Iris pigment epithelial cell (primary cell): Measurements from ENCODE around the gene LEPR.
"Not testable (repeated sequence)": the region's sequence is repeated elsewhere in the genome, so short reads cannot be mapped to it uniquely, and the experiment has no call there.

Experiments used
- DNase-seq: peaks from one replicate; pipeline ENCODE4 v3.0.0-alpha.2; 2011; ENCODE audit warnings: low read depth

Gene LEPR, protein sequence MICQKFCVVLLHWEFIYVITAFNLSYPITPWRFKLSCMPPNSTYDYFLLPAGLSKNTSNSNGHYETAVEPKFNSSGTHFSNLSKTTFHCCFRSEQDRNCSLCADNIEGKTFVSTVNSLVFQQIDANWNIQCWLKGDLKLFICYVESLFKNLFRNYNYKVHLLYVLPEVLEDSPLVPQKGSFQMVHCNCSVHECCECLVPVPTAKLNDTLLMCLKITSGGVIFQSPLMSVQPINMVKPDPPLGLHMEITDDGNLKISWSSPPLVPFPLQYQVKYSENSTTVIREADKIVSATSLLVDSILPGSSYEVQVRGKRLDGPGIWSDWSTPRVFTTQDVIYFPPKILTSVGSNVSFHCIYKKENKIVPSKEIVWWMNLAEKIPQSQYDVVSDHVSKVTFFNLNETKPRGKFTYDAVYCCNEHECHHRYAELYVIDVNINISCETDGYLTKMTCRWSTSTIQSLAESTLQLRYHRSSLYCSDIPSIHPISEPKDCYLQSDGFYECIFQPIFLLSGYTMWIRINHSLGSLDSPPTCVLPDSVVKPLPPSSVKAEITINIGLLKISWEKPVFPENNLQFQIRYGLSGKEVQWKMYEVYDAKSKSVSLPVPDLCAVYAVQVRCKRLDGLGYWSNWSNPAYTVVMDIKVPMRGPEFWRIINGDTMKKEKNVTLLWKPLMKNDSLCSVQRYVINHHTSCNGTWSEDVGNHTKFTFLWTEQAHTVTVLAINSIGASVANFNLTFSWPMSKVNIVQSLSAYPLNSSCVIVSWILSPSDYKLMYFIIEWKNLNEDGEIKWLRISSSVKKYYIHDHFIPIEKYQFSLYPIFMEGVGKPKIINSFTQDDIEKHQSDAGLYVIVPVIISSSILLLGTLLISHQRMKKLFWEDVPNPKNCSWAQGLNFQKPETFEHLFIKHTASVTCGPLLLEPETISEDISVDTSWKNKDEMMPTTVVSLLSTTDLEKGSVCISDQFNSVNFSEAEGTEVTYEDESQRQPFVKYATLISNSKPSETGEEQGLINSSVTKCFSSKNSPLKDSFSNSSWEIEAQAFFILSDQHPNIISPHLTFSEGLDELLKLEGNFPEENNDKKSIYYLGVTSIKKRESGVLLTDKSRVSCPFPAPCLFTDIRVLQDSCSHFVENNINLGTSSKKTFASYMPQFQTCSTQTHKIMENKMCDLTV

DNA sequence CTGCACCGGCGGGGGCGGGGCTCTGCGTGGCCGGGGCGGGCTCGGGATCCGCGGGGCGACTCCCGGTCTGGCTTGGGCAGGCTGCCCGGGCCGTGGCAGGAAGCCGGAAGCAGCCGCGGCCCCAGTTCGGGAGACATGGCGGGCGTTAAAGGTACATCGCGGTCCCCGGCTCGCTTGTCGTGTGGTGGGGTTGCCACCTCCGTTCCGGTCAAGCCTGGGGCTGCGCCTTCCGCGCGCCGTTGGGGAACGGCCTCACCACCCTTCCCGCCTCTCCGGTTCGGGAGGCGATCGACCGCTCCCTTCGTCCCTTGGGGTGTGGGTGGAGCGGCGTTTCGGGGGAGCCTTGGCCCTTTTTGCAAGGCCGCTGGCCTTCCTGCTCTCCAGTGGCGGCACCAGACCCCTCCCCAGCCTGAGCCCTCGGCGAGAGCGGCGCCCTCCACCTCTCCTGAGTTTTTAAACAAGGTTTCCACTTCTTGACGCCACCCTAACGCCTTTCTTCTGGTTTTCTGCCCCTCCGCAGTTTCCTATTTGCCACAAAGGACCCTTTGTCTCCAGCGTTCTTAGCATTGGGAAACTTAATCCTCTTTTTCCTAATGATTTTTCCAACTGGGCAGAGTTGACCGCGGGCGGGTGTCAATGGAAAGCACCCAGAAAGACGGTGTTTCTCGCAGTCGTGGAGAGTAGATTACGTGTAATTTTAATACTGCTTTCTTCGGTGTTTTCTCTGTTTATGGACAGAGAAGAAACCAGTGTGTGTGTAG is at the start of gene LEPR, which contains the start of gene LEPROT:
TSS of gene LEPR (plus strand) at position 79 of the 761 bp plus-strand sequence. CDS start 144,898 bp downstream, outside the sequence.
TSS of gene LEPROT (plus strand) at position 79 of the 761 bp plus-strand sequence. CDS start at position 136, 57 bp downstream.
- DNase-seq: peak; percentile 40

DNA sequence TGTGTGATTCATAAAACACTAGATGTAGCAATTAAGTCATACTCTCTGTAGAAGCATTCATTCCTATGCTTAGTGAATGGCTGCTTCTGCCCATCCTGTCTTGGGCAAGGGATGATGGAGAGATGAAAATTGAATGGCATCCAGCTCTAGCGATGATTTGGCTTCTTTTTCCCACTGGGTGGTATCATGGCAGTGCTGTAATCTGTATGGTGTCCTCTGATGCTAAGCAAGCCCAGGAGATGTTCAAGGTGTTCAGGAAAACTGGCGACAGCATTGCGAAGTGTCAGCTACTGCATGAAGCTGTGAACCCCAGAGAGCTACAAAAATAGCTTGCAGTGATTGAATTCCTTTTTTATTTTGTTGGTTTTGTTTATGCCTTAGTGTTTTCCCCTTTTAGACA is 48.9 kb upstream of the LEPR start:
- no peak for DNase-seq

DNA sequence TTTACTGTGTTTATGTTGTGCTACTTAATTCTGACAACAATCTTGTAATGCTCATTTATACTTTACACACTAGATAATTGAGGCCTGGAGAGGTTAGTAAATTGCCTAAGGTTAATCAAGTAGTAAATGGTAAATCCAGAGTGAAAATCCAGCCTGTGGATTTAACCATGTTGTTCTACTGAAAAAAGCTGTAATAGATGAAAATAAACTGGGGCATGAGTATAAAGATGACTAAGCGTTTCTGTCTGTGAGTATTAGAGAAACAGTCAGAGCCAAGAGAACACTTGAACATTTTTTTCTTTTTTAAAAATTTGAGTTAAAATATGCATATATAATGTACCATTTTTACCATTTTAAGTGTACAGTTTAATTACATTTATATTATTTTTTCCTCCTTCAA is 47.9 kb upstream of the LEPR start:
- peak; percentile 9 for DNase-seq

DNA sequence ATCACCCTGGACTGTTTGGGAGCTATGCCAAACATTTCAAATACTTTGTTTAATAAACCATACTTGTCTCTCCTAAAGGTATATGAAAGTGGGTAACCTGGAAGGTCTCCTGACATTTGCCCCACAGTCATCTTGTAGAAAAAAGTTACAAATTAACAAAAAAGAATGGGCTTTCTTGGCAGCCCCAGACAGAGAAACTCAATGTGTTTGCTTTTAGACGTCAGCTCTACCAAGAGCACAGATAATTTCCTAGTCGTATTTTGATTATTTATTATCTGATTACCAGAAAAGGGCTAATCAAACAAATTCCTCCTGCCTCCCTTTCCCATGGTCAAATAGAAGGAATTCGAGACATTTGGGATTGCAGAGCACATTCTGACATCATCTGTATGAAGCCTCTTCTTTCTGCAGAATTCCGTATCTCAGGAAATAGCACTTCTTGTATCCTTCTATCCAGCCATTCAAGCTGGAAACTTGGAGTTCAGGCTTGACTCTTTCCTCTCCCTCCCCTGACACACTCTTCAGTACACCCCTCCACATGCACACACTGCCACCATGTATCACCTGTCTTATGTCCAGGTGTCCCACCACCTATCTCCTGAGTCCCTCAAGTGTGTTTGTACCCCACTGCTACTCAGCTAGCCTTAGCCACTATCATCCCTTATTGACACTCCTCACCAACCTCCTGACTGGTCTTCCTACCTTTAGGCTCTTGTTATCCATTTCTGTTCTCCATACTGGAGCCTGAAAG is 42.8 kb upstream of the LEPR start:
- DNase-seq: no peak

DNA sequence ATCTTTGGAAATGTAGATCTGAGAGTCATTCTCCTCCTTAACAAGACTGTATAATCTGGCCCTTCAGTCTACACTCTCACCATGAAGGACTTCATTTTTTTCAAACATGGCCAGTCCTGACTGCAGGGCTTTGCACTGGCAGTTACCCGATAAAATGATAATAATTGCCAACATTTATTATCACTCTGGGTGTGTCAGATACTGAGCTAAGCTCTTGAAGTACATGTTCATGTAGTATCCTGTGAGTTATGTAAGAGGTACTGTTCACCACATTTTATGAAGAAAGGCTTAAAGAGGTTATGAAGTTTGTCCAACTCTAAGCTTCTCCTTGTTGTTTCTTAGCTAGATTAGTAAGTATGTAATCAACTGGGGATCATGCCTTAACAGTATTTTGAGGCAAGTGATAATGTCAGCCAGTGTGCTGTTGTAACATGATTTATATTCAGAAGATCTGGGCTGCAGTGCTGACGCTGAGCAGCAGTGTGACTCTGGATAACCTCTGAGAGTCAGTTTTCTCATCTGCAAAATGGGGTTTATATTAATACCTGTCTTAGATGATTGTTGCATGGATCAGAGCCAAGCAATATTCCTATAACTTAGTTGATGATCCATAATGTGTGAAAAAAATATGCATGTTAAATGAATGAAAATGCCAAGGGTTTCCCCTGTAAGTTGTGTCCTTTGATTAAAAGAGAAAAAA is 42.1 kb upstream of the LEPR start:
- no peak for DNase-seq

DNA sequence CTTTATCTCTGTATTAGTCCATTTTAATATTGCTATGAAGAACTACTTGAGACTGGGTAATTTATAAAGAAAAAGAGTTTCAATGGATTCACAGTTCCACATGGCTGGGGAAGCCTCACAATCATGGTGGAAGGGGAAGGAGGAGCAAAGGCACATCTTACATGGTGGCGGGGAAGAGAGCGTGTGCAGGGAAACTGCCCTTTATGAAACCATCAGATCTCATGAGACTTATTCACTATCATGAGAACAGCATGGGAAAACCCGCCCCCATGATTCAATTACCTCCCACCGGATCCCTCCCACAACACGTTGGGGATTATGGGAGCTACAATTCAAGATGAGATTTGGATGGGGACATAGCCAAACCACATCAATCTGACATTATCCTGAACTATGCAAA is 36.0 kb upstream of the LEPR start:
- DNase-seq: not testable (repeated sequence)

DNA sequence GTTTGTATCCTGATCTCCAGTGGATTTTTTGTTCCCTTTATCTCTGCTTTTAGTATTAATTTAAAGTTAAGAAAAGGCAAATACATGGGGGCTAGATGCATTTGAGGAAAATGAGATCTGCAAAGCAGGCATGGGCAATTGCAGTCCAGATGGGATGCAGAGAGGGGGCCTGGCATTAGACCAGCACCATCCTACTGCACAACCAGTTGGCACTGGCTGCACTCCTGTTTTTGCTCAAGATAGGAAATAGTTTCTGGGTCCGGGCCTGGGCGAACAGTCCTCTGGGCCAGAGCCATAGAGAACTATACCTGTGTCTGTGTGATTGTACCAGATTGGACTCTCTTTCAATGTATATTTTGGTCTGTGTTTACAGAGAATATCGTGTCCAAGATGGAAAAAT is 34.0 kb upstream of the LEPR start:
- DNase-seq: no peak

DNA sequence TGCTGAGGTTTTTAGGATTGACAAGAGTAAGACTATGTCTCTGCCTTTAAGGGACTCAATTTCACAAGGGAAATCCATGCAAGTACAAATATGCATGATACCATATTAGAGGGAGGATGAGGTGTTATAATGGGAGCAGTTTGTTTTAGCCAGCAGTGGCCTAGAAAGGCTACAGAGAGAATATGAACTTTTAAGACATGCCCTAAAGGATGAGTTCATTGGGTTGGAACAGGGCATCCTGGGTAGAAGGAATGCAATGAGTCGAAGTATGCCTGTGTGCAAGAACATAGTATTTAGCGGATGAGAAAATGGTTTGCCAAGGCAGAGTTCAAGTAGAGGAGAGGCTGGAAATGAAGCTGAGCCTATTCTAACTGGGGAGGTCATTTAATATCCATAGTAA is 32.6 kb upstream of the LEPR start:
- no peak for DNase-seq

DNA sequence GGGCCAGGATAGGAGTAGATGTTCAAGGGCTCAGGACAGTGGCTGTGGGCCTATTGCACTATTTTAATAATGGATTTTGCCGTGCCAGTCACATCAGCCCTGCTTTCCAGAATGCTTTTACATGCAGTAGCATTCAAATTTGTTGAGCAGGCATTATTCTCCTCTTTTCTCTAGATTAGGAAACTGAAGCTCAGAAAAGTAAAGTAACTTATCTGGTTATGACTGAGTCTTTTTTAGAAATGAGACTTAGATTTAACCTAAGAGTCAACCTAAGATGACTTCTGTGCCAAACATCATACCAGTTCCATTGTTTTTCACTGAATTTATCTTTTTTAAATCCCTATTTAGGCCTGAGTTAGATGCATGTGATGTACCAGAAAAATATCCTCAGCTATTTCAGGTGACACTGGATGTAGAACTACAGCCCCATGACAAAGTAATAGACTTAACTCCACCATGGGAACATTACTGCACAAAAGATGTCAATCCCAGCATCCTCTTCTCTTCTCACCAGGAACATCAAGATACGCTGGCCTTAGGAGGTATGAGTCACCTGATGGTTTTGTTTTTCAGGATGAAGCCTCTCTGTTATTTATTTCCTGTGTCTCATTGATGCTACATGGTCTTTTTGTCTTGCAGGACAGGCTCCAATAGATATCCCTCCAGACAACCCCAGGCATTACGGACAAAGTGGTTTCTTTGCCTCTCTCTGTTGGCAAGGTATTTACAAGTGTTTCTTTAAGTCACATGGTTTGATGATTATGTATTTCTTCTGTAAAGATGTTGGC is 31.4 kb upstream of the LEPR start:
- peak; percentile 3 for DNase-seq

DNA sequence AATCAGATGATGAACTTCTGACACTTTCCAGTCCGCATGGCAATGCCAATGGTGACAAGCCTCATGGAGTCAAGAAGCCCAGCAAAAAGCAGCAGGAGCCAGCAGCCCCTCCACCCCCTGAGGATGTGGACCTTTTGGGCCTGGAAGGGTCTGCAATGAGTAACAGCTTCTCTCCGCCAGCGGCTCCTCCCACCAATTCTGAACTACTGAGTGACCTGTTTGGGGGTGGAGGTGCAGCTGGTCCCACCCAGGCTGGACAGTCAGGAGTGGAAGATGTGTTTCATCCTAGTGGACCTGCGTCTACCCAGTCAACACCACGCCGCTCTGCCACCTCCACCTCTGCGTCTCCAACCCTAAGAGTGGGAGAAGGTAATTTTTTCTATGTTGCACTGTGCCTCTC is 28.0 kb upstream of the LEPR start:
- no peak for DNase-seq

DNA sequence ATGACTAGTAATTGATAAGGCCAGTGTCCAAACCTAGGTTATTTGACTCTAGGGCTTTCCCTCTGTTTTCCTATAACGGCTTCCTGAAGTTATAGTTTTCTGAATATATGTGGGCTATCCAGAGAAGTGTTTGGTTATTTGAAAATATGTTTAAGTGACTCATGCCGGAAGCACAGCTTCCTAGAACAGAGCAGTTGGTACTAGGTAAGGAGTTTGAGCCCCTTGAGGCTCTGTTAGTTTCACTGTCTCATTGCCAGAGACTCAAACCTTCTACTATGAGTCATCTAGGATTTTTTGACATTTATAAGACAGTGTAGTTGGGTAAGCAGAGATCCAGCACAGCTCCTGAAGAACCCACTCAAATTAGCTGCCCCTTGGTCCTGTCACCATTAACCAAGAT is 27.1 kb upstream of the LEPR start:
- DNase-seq: peak; percentile 52

DNA sequence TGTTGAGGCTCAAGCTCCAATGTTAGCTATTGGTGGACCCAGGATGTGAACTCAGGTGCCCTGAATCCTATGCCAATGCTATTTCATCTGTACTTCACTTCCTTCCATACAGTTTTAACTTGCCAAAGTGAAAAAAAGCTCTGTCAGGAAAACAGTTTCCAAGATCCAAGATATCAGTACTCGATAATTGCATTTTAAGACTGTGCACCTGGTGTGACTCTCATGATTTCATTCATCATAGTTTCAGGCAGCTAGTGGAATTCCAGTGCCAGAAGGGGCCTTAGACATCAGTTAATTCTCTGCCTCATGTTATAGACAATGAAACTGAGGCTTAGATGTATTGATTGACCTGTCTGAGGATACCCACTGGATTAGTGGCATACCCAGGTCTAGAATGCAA is 26.5 kb upstream of the LEPR start:
- DNase-seq: no peak

DNA sequence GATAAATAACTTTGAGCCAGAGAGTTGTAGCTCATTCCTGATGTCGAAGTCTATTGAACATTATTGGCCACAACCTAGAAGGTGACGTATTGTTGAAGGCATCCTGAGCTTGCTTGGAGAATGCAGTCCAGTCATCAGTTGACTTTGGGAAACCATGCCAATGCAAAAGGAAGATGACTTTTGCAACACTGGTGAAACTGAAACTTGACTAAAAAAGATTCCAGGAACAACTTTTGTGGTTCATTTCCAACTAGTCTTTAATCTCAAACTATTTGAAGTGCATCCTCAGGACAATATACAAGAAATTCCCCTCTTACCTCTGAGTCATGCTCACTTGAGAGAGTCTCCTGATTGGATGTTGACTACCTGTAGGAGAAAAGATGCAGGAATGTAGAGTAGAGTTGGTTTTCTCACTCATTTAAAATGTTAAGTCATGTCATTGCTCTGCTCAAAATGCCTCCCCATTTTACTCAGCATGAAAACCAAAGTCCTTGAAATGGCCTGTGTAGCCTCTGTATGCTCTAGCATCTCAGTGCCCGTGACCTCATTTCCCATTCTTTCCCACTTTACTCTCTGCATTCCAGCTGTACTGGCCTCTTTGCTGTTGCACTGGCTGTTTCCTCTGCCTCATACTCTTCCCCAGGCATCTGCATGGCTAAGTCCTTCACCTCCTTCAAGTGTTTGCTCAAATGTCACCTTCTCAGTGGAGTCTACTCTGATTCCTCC is 24.4 kb upstream of the LEPR start:
- DNase-seq: peak; percentile 76

DNA sequence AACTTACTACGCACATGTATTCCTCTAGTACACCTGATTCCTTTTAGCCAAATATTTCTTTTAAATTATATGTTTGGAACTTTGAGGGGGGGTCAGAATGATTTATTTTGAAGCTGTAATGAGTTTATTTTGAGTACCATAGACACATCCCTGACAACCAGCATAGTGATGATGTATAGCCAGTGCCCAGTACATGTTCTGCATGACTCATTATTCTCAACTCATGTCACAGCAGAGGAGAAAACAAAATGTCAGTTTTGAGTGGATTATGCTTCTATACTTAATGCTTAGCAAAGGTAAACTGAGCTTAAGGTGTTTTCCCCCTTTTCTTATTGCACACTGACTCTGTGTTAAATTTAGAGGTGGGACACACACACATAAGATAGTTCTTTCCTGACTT is 22.4 kb upstream of the LEPR start:
- no peak for DNase-seq

DNA sequence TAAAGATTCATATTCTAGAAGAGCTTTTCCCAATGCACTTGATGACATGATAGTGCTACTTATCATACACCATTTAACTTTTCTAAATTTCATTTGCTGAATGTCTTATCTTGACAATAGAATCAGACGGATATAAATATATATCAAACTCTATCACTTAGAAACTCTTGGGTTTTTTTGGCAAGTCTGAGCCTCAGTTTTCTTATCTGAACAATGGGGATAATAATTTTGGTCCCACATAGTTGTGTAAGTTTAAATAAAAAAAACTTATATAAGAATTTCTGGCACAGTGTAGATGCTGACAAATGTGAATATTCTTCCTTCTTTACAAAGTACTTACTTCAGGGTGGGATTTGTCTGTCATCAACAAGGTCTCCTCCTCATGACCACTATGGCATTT is 21.5 kb upstream of the LEPR start:
- no peak for DNase-seq

DNA sequence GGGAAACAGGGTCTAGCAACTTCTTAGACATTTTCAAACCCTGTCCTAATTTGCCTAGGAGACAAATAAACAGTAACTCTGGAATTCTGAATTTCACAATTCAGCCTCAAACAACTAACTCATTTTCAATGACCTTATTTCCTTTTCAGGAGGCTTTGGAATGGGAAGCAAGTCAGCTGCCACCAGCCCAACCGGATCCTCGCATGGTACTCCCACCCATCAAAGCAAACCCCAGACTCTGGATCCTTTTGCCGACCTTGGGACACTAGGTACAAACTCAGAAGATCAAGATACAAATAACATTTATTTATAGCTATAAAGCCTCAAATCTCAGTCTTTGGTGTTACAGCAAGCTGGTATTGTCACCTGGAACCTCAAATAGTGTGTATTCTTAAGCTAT is 18.9 kb upstream of the LEPR start:
- DNase-seq: no peak

DNA sequence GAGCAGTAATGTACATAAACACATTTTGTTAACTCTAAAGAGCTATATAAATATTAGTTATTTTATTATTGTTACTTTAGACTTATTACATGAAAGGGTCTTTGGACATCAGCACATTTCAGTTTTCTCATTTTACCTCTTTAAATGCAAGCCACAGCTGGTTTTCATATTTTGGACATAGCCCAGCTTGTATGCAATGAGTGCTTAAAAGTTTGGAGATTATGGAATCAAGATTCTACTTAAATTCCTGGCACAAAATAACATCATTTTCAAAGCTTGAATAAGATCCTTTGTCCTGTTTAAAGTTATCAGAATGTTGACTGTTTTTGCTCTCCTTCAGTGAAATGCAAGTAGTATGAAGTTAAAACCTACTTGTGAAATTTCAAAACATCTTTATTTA is 15.5 kb upstream of the LEPR start:
- DNase-seq: no peak

DNA sequence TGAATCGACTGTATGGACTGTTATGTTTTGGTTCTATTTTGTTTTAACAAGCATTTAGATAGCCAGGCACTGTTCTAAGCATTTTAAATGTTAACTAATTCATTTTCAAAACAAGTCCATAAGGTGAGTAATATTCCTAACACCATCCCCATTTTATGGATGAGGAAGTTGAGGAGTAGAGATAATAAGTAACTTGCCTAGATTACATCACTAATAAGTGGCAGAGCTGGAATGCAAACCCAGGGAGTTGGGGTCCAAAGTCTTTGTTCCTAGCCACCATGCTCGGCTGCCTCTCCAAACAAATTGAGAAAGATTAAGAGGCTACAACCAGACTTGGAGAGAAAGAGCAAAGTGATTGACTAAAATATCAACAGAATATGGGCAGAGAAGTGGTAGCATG is 12.6 kb upstream of the LEPR start:
- DNase-seq: no peak

DNA sequence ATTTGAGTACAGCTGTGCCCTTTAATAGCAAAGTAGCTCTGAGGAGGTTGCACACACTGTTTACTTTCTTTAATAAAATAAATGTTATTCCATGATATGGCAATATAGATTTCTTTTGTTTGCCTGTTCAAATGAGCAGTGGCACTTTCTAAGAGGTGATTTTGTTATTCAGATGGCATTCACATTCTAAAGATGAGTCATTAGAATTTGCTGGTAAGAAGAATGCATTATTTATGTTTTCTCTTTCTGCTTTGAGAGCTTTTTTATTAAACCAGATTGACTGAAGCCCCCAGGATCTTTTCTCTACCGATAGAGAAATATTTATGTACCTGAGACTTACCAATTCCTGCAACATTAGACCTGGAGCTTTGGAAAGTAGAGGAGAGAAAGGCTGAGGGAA is 11.2 kb upstream of the LEPR start:
- DNase-seq: peak; percentile 13
